Measurements from ENCODE around the gene RCAN3.

The RCAN3 gene

GRCh38 chr1:24584171-24584647 is 81.6 kb downstream of the RCAN3 start:
- DNase-seq (ENCODE audit: low read depth) = no peak

GRCh38 chr1:24586119-24586518 is 83.5 kb downstream of the RCAN3 start:
- no peak for DNase-seq (ENCODE audit: low read depth)

- peak; percentile 17 for DNase-seq (ENCODE audit: low read depth)
Measured at GRCh38 chr1:24586970-24587820, 84.6 kb downstream of the RCAN3 start.

- DNase-seq (ENCODE audit: low read depth) = no peak
Measured at GRCh38 chr1:24588573-24588972, 85.9 kb downstream of the RCAN3 start.

GRCh38 chr1:24589200-24589599 is 86.6 kb downstream of the RCAN3 start:
- DNase-seq (ENCODE audit: low read depth) = no peak
